GM19455 (cell line): ENCODE measurements around the gene CARMIL1.
A peak's percentile ranks its signal among the peaks of the same experiment; 100 is the strongest.

ENCODE experiments used
- ATAC-seq: cut with Tn5 transposase; IDR thresholded peaks from one replicate; pipeline ENCODE4 v1.9.1; 2021; ENCODE audit not compliant: unreplicated experiment

The CARMIL1 gene

GRCh38 chr6:25465941-25466340, 186.8 kb downstream of the CARMIL1 start:
- ATAC-seq = no peak

GRCh38 chr6:25468881-25469280, 189.7 kb downstream of the CARMIL1 start:
- no peak for ATAC-seq

GRCh38 chr6:25469797-25470388, 190.7 kb downstream of the CARMIL1 start:
- no peak for ATAC-seq

DNA sequence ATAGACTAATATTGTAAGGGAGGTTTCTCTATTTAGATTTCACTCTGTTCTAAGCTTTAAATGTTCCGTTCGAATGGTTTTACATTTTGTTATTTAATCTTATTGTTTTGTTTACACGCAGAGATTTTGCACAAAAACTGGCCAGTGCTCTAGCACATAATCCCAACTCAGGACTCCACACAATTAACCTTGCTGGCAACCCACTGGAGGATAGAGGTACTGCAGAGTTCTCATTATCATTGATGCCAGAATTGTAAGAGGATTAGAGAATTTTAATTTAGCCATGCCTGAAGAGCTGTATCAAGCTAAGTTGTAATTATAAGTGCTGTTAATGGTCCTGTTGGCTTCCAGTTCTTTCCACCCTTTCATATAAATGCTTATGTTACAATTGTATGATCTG, 193.1 kb downstream of the CARMIL1 start:
- ATAC-seq = no peak

GRCh38 chr6:25472906-25473305, 193.7 kb downstream of the CARMIL1 start:
- ATAC-seq = no peak

DNA sequence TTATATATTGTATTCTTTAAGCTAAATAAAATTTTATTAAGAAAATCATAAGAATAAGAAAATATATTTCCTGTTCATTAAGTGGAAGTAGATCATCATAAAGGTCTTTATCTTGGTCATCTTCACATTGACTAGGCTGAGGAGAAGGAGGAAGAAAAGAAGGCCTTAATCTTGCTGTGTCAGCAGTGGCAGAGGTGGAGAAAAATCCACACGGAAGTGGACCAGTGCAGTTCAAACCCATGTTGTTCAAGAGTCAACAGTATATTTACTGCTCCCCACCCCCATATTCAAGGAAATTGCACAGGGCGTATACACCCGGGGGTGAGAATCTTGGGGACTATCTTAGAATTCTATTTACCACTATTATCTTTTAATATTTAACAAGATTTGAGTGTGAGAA, 194.3 kb downstream of the CARMIL1 start:
- ATAC-seq = no peak

- ATAC-seq = no peak
Observed at GRCh38 chr6:25476126-25476525, 197.0 kb downstream of the CARMIL1 start.

- ATAC-seq = no peak
Observed at GRCh38 chr6:25477006-25477590, 197.9 kb downstream of the CARMIL1 start.

DNA sequence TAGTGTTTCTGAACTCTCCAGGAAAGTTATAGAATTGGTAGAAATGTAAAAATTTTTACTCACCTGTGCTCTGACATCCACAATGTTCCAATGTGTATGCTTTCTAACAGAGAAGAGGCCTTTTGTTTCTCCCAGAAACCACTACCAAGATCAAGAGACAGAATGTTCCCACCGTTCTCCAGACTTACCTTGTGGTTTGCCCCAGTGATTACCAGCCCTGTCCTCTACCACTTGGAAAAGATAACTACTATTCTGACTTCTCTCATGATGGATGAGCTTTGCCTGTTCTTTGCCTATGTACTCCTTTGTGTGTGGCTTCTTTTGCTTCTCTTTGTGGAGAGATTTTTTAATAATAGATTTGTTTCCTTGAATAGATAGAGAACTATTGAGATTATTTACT, 199.8 kb downstream of the CARMIL1 start:
- no peak for ATAC-seq

DNA sequence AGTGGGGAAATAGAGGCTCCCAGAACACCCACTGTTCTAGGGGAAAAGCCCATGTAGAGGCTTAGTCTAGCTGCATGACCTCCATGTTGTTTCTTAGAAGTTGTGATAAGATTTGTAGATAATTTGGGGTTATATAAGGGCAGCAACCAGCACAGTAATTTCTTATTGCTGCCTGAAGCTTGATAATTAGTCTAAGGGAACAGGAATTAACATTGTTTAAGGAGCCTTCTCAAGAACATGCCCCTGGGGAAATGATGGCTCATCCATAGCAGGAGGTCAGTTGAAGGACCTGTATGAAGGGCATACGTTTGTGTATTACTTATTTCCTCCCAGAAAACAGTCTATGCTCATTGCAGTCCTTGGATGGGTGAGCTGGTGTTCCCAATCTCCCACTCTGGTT, 202.1 kb downstream of the CARMIL1 start:
- no peak for ATAC-seq

GRCh38 chr6:25482996-25483395, 203.8 kb downstream of the CARMIL1 start:
- ATAC-seq = no peak

DNA sequence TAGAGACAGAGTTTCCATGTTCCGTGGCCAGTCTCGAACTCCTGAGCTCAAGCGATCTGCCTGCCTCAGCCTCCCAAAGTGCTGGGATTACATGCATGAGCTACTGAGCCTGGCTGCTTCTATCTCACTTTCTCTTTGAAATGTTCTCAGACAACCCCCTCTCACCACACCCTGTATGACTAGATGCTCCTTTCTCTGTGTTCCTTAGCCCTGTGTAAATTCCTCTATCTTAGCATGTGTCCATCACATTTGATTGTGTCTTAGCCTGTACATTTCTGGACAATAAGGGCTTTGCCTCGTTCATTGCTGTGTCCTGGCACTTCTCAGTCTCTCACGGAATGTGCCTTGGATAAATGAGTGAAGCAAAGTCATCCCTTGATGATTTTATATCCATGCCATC, 204.8 kb downstream of the CARMIL1 start:
- ATAC-seq = no peak

DNA sequence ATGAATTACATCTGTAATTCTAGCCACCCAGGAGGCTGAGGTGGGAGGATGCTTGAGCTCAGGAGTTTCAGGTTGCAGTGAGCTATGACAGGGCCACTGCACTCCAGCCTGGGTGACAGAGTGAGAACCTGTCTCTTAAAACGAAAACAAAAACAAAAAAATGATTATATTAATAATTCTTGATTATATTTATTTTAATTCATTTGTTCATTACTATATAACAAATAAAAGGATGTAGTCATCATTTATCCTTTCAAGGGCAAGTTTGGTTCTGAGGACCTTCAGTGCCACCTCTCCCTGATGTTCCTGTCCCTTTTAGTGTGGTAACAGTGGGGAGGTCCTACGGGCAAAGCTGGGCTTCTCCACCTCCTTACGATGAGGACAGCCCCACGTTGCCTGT, 205.7 kb downstream of the CARMIL1 start:
- ATAC-seq = no peak

DNA sequence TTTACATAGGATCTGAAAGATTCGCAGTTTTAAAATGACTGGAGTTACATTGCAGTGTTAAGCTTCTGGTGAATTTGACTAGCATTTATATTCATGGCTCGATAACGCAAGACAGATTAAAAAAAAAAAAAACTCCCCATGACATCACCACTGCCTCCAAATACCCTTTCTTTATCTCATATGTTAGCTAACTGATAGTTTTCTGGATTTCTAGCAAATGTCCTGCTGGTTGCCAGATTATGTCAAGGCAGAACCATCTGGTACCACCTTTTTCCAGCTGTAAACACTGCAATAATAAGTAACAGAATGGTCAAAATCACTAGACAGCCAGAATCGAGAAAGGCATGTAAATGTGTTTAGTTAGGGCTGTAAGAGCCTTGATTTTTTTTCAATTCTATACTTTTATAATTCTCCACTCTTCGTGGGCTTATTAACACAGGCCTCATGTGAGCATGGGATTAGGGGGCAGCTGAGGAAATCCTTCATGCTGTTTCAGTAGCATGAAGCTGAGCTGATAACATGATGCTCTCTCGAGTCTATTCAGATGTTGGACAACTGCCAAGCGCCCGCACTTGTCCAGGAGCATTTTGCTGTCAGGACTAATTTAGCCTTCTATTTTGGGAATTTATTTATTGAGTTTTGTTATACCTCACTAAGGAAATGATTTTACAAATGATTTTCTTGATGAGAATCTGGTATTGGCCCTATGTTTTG, 206.8 kb downstream of the CARMIL1 start:
- ATAC-seq = no peak

DNA sequence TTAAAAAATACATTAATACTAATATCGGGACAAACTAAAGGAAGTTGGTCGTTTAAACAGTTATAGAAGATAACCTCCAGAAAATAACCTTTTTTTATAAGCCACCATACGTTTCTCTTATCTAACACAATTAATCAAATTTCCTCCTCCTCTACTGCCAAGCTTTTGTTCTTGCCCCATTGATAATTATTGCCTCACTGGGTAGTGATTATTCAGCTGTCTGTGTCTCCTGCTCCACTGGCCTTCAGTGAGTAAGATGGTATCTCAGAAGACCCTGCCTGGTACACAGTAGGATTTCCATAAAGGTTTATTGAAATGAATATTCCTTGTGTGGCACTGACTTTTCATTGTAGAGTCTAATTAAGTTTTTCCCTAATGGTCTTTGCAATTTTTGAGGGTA, 207.4 kb downstream of the CARMIL1 start:
- no peak for ATAC-seq

GRCh38 chr6:25487012-25487411, 207.8 kb downstream of the CARMIL1 start:
- ATAC-seq = no peak

DNA sequence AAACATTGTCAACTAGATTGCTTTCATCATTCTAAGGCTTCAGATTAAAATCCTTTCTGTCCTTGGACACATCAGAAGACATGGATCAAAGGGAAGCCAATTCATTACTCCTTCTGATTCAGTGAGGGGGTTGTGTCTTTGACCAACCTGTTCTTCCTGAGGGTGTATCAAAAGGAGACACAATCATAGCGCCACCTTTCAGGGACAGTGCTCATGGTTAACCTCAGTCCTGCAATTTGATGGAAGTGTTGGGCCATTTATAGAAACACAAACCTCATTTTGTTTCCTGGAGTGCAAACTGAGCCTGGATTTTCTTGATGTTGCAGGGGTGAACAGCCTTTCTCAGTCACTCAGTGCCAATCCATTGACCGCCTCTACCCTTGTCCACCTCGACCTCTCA, 209.0 kb downstream of the CARMIL1 start:
- ATAC-seq = no peak

DNA sequence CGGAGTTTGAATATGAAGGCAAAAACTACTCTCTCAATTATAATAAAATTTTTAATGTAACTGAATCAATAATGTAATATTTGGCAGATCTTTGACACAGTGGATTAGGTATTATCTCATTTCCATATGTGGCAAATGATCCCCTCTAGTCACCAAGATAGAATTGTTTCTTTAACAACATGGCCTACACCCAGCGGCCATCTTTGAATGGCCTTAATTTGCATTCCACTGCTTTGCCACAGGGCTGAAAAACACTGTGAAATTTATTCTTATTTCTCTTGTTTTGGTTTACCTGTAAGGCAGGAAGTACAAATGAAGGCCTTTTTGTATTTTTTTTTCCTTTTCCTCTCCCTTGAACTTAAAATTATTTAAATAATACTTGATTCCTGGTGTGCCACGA, 210.2 kb downstream of the CARMIL1 start:
- ATAC-seq = no peak

DNA sequence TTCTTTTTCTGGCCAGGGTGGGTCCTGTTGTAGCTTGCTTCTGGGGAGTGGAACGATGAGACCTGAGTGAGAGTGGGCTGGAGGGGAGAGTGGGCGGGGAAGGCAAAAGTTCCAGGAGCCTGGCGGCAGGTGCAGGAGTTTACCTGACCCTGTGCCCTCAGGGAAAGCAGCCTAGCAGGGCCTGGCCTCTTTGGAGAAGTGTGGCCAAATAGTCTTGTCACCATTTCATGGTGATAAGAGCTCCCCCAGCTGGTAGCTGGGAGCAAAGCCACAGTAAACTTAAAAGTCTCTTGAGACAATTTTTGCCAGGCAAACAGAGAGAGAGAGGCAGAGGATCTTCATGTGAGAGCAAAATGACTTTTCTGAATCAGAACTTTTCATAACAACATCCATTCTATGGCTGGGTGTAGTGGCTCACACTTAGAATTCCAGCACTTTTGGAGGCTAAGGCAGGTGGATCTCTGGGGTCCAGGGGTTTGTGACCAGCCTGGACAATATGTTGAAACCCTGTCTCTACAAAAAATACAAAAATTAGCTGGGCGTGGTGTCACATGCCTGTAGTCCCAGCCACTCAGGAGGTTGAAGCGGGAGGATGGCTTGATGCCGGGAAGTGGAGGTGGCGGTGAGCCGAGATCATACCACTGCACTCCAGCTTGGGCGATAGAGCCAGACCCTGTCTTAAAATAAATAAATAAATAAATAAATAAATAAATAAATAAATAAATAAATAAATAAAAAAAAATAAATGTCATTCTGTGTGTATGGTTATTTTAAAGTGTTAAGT, 211.0 kb downstream of the CARMIL1 start:
- peak; percentile 76 for ATAC-seq

DNA sequence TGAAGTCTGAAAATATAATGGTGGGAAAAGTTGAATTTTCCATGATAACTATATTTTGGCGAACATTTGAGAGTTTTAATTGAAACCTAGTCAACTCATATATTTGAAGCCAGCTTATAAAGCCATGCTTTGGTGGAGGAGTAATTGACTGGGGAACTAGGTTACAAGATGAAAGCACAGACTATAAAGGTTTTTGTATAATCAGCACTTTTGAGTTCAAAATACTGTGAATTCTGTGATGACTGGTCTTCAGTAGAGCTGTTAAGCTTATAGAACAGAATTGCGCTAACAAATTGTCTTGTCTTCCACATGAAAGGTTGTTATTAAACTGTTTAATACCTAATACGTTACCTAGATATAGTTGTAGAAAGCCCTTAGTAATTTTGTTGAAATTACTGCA, 213.8 kb downstream of the CARMIL1 start:
- no peak for ATAC-seq

GRCh38 chr6:25494469-25494868, 215.3 kb downstream of the CARMIL1 start:
- ATAC-seq = no peak
